GM19025 (cell line): ENCODE data around the gene HMCES.

Experiments
- ATAC-seq: cut with Tn5 transposase; IDR thresholded peaks from one replicate; pipeline ENCODE4 v1.9.1; 2021; ENCODE audit warnings: mild to moderate bottlenecking, low read depth, moderate library complexity; ENCODE audit not compliant: unreplicated experiment

Gene HMCES

GRCh38 chr3:129291236-129291886 is 12.7 kb downstream of the HMCES start:
- no peak for ATAC-seq

GRCh38 chr3:129295286-129295685 is 16.6 kb downstream of the HMCES start:
- no peak for ATAC-seq

GRCh38 chr3:129304146-129304961 is 25.7 kb downstream of the HMCES start:
- no peak for ATAC-seq

DNA sequence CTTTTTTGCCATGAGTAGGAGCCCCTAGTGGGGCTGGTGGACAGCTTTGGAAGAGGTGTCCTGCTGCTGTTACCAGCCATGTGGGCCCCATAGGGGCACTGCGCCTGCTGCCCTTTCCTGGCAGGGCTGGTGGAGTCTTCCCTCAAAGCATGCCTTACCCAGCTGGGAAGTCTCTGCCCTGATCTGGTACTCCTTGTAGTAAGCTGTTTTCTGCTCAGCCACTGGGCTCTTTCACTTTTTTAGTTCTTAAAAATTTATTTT is 26.2 kb downstream of the HMCES start:
- no peak for ATAC-seq

DNA sequence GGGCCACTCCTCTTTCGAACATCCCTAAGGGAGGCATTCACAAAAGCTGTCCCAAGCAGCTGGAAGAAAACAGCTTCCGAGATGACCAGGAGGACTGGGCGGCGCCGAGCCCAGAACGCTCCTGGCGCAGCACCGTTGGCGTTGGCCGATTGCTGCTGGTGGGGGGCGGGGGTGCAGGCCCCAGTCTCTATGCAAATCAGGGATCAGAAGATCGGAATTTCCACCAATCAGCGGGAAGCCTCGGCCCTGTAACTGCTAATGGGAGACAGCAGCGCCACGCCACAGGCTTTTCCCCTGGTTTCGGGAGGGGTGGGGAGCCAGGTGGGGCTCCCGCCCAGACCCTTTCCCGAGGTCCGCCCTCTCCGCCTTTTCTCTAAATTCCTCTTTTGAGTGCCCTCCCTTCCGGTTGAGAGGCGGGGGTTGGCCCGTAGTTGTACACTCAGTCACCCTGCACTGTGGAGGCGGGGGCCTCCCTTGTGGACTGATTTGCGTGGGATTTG is 27.0 kb downstream of the HMCES start:
- no peak for ATAC-seq

DNA sequence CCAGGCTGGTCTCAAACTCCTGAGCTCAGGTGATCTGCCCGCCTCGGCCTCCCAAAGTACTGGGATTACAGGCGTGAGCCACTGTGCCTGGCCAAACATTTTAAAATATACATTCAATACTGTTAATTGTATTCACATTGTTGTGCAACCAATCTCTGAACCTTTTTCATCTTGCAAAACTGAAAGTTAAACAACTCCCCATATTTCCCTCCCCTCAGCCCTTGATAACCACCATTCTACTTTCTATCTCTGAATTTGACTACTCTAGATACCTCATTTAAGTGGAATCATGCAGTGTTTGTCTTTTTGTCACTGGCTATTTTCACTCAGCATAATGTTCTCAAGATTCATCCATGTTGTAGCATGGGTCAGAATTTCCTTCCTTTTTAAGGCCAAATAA is 30.0 kb downstream of the HMCES start:
- no peak for ATAC-seq

- ATAC-seq, result peak; percentile 32
These were observed 31.7 kb downstream of the HMCES start for GRCh38 chr3:129310111-129311011.

- no peak for ATAC-seq
These were observed 32.6 kb downstream of the HMCES start for GRCh38 chr3:129311054-129311902.

- ATAC-seq, result no peak
These were observed 33.5 kb downstream of the HMCES start for GRCh38 chr3:129312021-129312639.

DNA sequence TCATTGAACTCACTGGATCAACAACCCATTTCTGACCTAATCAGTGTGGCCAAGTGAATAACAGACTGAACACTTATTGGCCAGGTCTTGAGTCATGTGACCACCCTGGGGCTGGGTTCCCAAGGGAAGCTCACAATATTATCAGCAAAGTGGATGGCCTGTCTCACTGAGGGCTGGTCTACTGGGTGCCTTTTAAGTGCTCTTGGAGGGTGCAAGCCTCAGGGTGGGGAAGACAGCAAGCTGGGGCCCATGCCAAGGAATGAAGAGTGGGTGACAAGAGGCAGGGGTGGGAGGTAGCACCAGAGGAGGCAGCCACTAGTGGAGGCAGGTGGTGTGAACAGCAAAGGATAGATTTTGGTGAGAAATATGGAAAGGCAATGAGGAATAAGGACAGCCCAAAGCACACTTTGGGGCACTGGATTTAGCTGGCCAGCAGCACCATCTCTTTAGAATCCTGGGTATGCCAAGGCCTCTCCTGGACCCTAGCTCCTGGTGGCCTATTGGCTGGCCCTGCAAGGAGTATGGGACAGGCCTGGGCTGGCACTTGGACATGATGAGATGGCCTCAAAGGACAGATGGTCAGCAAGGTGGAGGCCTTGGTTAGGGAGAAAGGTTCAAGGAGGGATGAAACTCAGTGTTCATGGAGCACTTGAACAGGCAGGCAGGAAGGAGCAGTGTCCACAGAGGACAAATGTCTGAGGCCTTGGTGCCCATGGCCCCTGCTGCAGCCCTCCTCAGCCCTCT is 34.2 kb downstream of the HMCES start:
- ATAC-seq, result no peak

DNA sequence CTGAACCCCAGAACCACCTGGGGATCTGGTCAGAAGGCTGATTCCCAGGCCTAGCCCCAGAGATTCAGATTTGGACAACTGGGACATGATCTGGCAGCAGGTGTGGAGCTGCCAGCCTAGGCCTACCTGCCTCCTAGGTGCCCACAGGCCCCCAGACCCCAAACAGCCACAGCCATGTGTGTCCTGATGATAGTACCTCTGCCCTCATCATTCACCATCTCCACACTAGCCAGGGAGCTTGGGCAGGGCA is 34.7 kb downstream of the HMCES start:
- ATAC-seq, result no peak

DNA sequence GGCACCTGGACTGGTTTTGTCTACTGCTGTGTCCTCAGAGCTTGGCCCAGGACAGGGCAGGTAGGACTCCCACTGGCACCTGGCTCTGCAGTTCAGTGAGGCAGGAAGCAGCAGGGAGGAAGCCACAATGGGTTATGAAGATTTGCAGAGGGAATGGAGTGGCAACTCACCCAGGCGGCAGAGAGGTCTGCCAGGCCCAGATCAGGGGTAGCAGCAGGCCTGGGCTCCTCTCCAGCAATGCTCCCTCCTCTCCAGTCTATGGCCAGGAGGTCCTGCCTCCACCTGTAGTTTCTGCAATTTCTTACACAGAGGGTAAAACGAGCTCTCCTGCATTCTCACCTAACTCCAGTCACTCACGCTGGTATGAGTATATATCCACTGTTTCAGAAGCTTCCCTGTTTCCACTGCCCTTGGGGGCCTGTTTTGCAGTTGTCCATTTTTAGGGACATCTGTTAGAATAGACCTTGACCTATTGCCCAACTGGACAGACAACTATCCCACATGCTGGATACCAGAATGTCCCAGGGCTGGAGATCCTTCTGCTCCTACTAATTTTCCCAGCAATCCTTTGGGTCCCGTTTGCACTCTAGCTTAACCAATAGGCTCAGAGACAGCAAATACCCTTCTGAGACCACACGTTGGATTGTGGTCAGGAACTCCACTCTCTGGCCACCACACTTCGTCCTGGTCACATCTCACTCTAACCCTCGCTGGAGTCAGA is 35.2 kb downstream of the HMCES start:
- no peak for ATAC-seq

- ATAC-seq, result no peak
These were observed 35.9 kb downstream of the HMCES start for GRCh38 chr3:129314386-129315222.

GRCh38 chr3:129315223-129315997 is 36.7 kb downstream of the HMCES start:
- ATAC-seq, result no peak

DNA sequence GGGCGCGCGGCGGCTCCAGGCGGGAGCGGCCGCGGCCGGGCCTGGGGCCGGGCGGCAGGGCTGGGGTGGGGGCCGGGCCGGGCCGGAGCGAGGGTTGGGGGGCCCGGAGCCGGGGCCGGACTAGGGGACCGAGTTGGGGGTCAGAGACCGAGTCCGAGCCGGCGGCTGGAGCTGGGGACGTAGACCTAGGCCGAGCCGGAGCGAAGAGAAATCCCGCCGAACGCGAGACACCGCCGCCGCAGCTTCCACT is 37.3 kb downstream of the HMCES start:
- no peak for ATAC-seq

- ATAC-seq, result peak; percentile 30
These were observed 37.8 kb downstream of the HMCES start for GRCh38 chr3:129316248-129317013.
